NT2/D1 (cell line): ENCODE results near the gene MAP1B.

Experiments used
- SUZ12 ChIP-seq: IDR thresholded peaks from 2 replicates; pipeline ENCODE4 v1.6.1; 2011; ENCODE audit not compliant: insufficient read length, insufficient read depth; ENCODE audit errors: extremely low read depth
- YY1 ChIP-seq: IDR thresholded peaks from 2 replicates; pipeline ENCODE4 v1.6.1; 2011; ENCODE audit not compliant: insufficient read length, insufficient read depth
- ZNF274 ChIP-seq: IDR thresholded peaks from 2 replicates; pipeline ENCODE4 v1.6.1; 2011; ENCODE audit warnings: mild to moderate bottlenecking, low read depth, low read length

DNA sequence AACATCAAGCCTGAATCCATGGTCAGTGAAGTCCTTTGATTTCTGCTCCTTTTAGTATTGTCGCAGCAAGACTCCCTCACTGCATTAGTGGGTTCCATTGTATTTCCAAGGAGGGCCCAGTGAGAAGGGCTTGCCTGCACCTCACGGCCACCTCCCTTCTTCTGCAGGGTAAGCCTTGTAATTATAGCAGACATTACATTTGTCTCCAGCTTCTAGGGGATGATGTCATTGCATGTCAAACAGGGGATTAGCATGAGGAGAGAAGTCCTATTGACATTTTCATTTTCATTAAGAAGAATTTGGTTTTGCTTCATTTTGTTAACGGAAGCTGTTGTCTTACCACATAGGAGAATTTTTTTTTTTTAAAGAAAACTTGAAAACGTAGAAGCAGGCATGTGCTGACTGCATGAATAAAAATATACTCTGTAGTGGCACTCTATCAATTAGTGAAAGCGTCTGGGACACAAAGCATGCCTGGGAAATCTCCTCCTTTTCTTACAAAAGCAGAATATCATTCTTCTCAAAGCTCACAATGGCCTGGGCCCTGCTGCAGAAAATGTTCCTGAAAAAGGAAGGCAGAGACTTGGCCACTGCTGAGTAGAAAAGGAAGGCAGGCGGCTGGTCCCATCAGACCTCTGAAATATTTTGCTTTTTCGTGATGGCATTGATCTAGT lies 27.1 kb downstream of the MAP1B start:
- TF ChIP-seq ZNF274: no peak
- no peak for TF ChIP-seq YY1
- no peak for TF ChIP-seq SUZ12
